Lung (tissue), 16 donors: ENCODE data around the gene FAT3. TPM values are rescaled to one million over a fixed set of nuclear protein-coding genes. Genes with fewer than 3 reads are reported as not detected.

ENCODE experiments used
- ATAC-seq: fragments of 200-7000 bp; cut with Tn5 transposase; one replicate; pipeline ENCODE4 v1.9.1; 2020; ENCODE audit warnings: moderate number of reproducible peaks; ENCODE audit not compliant: insufficient read depth, low FRiP score
- DNase-seq, 3 donors: peaks; one replicate each; pipeline ENCODE4 v3.0.0-alpha.2; 2013 to 2017
- H3K27ac ChIP-seq, 2 donors: one replicate each; pipeline ENCODE4 v1.5.1; 2013; ENCODE audit warnings: mild to moderate bottlenecking in 2 of 2, moderate library complexity in 2 of 2, control low read depth in 1 of 2, inconsistent platforms in 1 of 2, low read depth in 1 of 2, low read length in 1 of 2
- H3K27me3 ChIP-seq, 3 donors: one replicate each; pipeline ENCODE4 v1.5.1; 2013; ENCODE audit warnings: low read length in 2 of 3; ENCODE audit not compliant: control insufficient read depth in 3 of 3, insufficient read depth in 3 of 3
- H3K36me3 ChIP-seq, 4 donors: one replicate each; pipeline ENCODE4 v1.5.1; 2013; ENCODE audit warnings: low read length in 4 of 4, mild to moderate bottlenecking in 1 of 4, moderate library complexity in 1 of 4; ENCODE audit not compliant: control insufficient read depth in 4 of 4, insufficient read depth in 4 of 4
- H3K4me1 ChIP-seq, 5 donors: one replicate each; pipeline ENCODE4 v1.5.1; 2013; ENCODE audit warnings: low read length in 5 of 5, mild to moderate bottlenecking in 2 of 5, moderate library complexity in 1 of 5; ENCODE audit not compliant: control insufficient read depth in 5 of 5, insufficient read depth in 5 of 5
- H3K4me3 ChIP-seq: one replicate; pipeline ENCODE4 v1.5.1; 2013; ENCODE audit warnings: mild to moderate bottlenecking, control low read depth, moderate library complexity
- H3K9ac ChIP-seq, 2 donors: one replicate each; pipeline ENCODE4 v1.5.1; 2013; ENCODE audit warnings: low read length in 2 of 2, control low read depth in 1 of 2; ENCODE audit not compliant: insufficient read depth in 1 of 2
- H3K9me3 ChIP-seq, 4 donors: one replicate each; pipeline ENCODE4 v1.5.1; 2013; ENCODE audit warnings: low read length in 3 of 4, mild to moderate bottlenecking in 1 of 4, moderate library complexity in 1 of 4; ENCODE audit not compliant: control insufficient read depth in 4 of 4, insufficient read depth in 3 of 4
- CTCF ChIP-seq: IDR thresholded peaks from 2 replicates; pipeline ENCODE4 v1.5.1; 2012; ENCODE audit warnings: mild to moderate bottlenecking; ENCODE audit errors: control extremely low read depth, extremely low read depth
- WGBS, 2 donors: extraction: QIAGEN DNeasy Blood & Tissue Kit; methylation state at CpG; one replicate each; pipeline ENCODE4 v1.1.7; 2013; 5-methylcytosine and 5-hydroxymethylcytosine counted together
- long read RNA-seq, 5 donors: transcript quantifications; one replicate each; lab custom pipeline, GENCODE V29; 2026
- polyA plus RNA-seq, 2 donors: library from polyadenylated mRNA; stranded (reverse); fragments of 200-250 nt; gene quantifications; one replicate each; pipeline ENCODE4 v1.2.1, GENCODE V29; 2013
- total RNA-seq, 2 donors: library from RNA; depleted of rRNA in 1 of 2; stranded (reverse); fragments of >200 nt in 1 of 2; gene quantifications; one replicate each; pipeline ENCODE4 v1.2.1, GENCODE V29; 2014 to 2021
- donor health status: control.
- donor health status: control.
- donor health status: Bipolar disorder and iron deficiency.
- donor health status: healthy.
- donor health status: DM: yes; HTN: yes; CAD: no.

The FAT3 gene
- 100 to 1,000 TPM in 1 of 2 donors, 1 to 10 TPM in 1; 6.0 to 108 TPM for total RNA-seq
- polyA plus RNA-seq: under 1 TPM; 0.22 to 0.29 TPM
- long read RNA-seq, donor 1, partial matches to known transcripts: 46 of 46 reads
- long read RNA-seq, donor 1, other reads (novel, unspliced or antisense): 0 of 46 reads
- long read RNA-seq, donor 2, partial matches to known transcripts: 0 of 1 reads
- long read RNA-seq, donor 2, other reads (novel, unspliced or antisense): 0 of 1 reads
- long read RNA-seq, donor 3, partial matches to known transcripts: 24 of 25 reads
- long read RNA-seq, donor 3, other reads (novel, unspliced or antisense): 0 of 25 reads
- long read RNA-seq, donor 4, partial matches to known transcripts: 5 of 6 reads
- long read RNA-seq, donor 4, other reads (novel, unspliced or antisense): 0 of 6 reads
- long read RNA-seq, donor 5, partial matches to known transcripts: 5 of 18 reads
- long read RNA-seq, donor 5, other reads (novel, unspliced or antisense): 13 of 18 reads

DNA sequence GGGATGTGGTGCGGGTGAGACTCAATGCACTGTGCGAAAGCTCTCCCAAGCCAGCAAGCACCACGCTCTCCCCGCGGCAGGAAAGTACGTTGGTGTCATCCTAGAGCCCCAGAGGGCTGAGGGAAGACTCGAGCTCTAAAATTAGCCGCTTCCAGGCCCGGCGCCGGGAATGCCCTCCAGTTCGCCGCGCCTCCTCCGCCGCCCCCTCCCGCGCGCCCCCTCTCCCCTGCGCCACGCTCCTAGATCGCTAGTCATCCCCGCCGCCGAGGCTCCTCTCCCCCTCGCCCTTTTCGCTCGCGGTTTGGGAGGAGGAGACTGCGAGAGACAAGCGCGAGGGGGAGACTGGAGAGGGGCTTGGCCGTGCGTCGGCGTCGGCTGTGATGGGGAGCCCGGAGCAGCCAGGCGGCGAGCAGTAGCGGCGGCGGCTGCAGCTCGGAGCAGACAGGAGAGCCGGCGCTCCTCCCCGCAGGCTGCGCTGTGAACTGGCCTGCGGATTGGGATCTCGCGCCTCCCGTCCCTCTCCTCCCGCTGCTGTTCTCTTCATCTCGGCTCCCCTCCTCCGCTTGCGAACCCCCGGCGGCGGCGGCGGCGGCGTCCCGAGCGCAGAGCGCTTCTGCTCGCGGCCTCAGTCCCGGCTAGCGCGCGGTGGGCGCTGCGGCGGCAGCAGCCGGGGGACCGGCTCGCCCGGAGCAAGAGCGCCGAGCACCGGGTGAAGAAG lies at the start of gene FAT3:
Gene FAT3 (plus strand): TSS at position 412 of the 718 bp plus-strand sequence. CDS start 127,295 bp downstream, outside the sequence.
- peaks cover 0 to 12% (median 10%) of the 10 kb centered on the region in 3 donors for H3K27me3 ChIP-seq
- 1 to 2% methylated on average over 63 to 82 of the region's 82 CpGs for WGBS, 2 donors

GRCh38 chr11:92179017-92179670 lies 45.5 kb upstream of the FAT3 start:
- no peak overlapping the region for H3K27ac ChIP-seq
- DNase-seq (peak in 2 of 3 donors; percentile 90 to 92), ATAC-seq (no peak)
- H3K4me1 ChIP-seq: peaks cover 0 to 46% (median 4%) of the 10 kb centered on the region in 5 donors
- H3K27me3 ChIP-seq: no peaks in the 10 kb centered on the region
- no peak overlapping the region for H3K4me3 ChIP-seq
- H3K9me3 ChIP-seq: no peaks in the 10 kb centered on the region
- no peak overlapping the region for H3K9ac ChIP-seq
- TF ChIP-seq CTCF: no peak
- H3K36me3 ChIP-seq: no peaks in the 10 kb centered on the region
- WGBS, 2 donors: 57 to 73% methylated on average over 2 of the region's 2 CpGs

More for the DNA sequence above, at the start of gene FAT3:
- peaks cover 0 to 31% (median 11%) of the 10 kb centered on the region in 5 donors for H3K4me1 ChIP-seq
- H3K4me3 ChIP-seq: peak within 1 kb of the TSS; percentile 28
- ATAC-seq: peak; percentile 60
- DNase-seq: peak; percentile 92 to 95 (median 95)
- peak within 1 kb of the TSS in 1 of 2 donors; percentile 71 for H3K9ac ChIP-seq
- peaks cover 0 to 6% (median 0%) of the 10 kb centered on the region in 4 donors for H3K9me3 ChIP-seq
- H3K27ac ChIP-seq: no peak within 1 kb of the TSS
- H3K36me3 ChIP-seq: peaks cover 0 to 5% (median 0%) of the 10 kb centered on the region in 4 donors
- no peak for TF ChIP-seq CTCF

DNA sequence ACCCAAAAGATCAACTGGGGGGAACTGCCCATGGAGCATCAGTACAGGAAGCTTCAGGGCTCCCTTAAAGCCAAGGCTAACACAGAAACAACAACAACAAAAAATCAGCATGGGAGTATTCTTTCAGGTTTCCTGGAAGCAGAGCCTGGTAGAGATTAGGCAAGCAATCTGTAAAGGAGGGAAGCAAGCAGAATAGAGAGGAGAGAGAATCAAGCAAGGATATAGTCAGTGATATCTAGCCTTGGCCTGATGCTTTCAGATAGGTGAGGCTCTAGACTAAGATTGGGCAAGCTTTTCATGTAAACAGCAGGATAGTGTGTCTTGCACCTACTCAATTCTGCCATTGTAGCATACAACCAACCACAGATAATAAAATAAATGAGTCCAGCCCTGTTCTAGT lies 44.4 kb upstream of the FAT3 start:
- H3K4me3 ChIP-seq: no peak overlapping the region
- no peaks in the 10 kb centered on the region for H3K36me3 ChIP-seq
- H3K9ac ChIP-seq: no peak overlapping the region
- no peaks in the 10 kb centered on the region for H3K27me3 ChIP-seq
- no peaks in the 10 kb centered on the region for H3K9me3 ChIP-seq
- DNase-seq (peak in 1 of 3 donors; percentile 72), ATAC-seq (no peak)
- H3K4me1 ChIP-seq: peaks cover 0 to 46% (median 4%) of the 10 kb centered on the region in 5 donors
- no peak for TF ChIP-seq CTCF
- H3K27ac ChIP-seq: no peak overlapping the region
